ENCODE measurements around the gene SEC24C.

- TF ChIP-seq CTCF (conservative IDR thresholded peaks at IDR 0.05; ENCODE audit: low read length) (no peak), EZH2phosphoT487 (IDR thresholded peaks at IDR 0.05; ENCODE audit: borderline replicate concordance, low read depth, low read length) (no peak)
These were observed 74.9 kb downstream of the SEC24C start for GRCh38 chr10:73819081-73819480.
